Superior temporal gyrus (tissue), 1 donor: ENCODE data around the gene ARF4.
"Not testable (repeated sequence)": the region's sequence is repeated elsewhere in the genome, so short reads cannot be mapped to it uniquely, and the experiment has no call there.

Experiments
- DNase-seq: peaks from one replicate; pipeline ENCODE4 v3.0.0-alpha.2; 2016; ENCODE audit errors: extremely low spot score

Gene ARF4

DNA sequence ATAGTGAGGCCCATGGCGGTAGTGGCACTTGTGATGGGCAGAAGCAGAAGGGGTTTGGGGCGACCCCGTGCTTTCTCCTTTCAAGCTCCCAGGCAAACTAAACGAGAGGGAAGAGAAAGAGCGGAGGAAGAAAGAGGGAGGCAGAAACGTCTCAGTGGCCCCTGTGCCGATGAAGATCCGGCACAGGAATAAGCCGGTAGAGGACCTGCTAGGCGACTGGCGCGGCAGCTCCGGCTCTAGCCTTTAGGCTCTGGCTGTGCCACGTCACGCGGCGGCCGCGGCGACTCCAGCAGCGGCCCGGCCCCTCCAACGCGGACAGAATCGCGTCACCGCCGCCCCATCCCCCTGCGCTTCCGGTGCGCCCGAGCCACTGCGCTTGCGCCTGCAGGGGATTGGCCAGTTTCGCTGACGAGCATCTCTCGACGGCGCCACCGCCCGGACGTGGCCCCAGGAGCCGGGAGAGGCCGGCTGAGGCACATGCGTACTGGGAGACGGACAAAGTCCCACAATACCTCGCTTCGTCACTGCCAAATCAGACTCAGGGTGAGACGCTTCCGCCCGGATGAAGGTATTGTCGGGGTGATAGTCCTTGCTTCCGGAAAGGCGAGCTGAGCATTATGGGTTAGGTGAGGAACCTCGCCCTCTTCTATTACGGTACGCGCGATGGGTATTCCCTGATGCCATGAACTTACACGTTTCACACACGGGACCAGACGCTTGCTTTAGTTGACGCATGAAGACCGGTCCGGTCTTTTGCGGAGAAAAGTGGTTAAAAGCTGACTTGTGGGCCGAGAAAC, at the start of gene ARF4:
Gene ARF4 (minus strand): TSS at position 218 of the 797 bp plus-strand sequence. CDS start 204 bp downstream, at position 14.
- DNase-seq, result peak; percentile 99

GRCh38 chr3:57646723-57647122, 49.6 kb upstream of the ARF4 start:
- DNase-seq, result no peak

DNA sequence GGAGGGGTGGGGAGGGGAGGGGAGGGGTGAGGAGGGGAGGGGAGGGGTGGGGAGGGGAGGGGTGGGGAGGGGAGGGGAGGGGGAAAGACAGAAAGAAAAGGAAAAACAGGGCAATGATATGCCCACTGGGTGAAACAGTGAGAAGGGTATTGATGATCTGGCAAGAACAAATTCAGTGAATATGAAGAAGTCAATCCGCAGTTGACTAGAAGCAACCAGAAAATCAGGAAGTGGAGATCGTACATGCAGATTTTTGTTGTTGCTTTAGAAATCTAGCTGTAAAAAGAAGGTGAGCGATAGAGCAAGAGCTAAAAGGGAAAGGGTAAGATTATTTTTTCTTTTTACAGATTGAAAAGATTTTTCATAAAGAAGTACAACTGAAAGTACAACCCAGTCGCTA, 47.6 kb upstream of the ARF4 start:
- DNase-seq, result no peak

DNA sequence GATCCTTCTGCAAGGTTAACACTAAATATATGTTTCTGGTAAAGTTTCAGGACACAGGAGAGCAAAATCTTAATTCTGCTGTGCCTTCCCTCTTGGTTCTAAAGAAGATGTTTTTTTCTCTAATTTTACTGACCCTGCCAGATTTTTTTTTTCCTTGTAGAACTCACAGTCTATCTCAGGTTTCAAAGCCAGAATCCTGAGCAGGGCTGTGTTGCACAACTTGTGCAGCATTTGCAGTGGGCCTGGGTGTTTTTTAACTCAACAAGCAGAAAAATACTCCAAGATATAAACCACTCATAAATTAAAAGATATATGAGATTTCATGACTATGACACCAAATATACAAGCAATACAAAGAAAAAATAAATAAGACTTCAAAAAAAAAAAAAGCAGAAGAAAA, 40.2 kb upstream of the ARF4 start:
- DNase-seq, result no peak

DNA sequence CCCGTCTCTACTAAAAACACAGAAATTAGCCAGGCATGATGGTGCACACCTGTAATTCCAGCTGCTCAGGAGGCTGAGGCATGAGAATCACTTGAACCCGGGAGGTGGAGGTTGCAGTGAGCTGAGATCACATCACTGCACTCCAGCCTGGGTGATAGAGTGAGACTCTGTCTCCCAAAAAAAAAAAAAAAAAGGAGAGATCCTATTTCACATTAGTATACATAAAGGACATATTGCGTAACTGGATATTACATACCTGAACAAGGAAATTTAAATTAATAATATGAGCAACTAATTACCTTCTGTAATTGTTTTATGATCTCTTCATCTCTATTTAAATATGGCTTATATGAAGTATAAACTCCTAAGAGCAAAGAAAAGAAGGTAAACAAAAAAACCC, 37.1 kb upstream of the ARF4 start:
- not testable (repeated sequence) for DNase-seq

- peak; percentile 80 for DNase-seq
Observed at GRCh38 chr3:57627976-57628375, 30.8 kb upstream of the ARF4 start.

DNA sequence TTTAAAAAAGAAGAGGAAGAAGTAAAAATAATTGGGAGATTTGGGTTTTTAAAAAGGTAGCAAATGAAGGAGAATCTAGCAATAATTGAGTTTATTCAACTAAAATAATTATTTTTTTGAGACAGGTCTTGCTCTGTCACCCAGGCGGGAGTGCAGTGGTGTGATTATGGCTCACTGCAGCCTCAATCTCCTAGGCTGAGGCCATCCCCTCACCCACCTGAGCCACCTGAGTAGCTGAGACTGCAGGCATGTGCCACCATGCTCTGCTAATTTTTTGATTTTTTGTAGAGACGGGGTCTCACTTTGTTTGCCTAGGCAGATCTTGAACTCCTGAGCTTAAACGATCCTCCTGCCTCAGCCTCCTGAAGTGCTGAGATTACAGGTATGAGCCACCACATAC, 27.7 kb upstream of the ARF4 start:
- no peak for DNase-seq

DNA sequence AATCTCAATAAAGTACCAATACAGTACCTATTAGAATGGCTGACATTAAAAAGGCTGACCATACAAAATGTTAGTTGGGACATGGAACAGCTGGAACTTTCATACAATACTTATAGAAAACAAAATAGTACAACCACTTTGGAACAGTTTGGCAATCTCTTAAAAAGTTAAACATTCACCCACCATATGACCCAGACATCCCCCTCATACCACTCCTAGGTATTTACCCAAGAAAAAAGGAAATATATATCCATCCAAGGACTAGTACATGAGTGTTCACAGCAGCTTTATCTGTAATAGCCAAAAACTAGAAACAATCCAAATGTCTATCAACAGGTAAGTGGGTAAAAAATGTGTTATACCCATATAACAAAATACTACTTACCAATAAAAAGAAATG, 25.2 kb upstream of the ARF4 start:
- DNase-seq, result no peak

DNA sequence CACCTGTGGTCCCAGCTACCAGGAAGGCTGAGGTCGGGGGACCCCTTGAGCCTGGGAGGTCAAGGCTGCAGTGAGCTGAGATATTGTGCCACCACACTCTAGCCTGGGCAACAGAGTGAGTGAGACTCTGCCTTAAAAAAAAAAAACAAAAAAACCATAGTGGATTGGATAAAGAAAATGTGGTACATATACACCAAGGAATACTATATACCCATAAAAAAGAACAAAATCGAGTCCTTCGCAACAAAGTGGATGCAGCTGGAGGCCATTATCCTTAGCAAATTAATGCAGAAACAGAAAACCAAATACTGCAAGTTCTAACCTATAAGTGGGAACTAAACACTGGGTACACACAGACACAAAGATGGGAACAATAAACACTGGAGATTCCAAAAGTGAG, 20.6 kb upstream of the ARF4 start:
- no peak for DNase-seq

- no peak for DNase-seq
Observed at GRCh38 chr3:57616233-57616632, 19.1 kb upstream of the ARF4 start.

DNA sequence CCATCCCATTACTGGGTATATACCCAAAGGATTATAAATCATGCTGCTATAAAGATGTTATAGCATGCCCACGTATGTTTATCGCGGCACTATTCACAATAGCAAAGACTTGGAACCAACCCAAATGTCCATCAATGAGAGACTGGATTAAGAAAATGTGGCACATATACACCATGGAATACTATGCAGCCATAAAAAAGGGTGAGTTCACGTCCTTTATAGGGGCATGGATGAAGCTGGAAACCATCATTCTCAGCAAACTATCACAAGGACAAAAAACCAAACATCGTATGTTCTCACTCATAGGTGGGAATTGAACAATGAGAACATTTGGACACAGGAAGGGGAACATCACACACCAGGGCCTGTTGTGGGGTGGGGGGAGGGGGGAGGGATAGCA, 14.7 kb upstream of the ARF4 start:
- not testable (repeated sequence) for DNase-seq

GRCh38 chr3:57605683-57606082, 8.5 kb upstream of the ARF4 start:
- no peak for DNase-seq

DNA sequence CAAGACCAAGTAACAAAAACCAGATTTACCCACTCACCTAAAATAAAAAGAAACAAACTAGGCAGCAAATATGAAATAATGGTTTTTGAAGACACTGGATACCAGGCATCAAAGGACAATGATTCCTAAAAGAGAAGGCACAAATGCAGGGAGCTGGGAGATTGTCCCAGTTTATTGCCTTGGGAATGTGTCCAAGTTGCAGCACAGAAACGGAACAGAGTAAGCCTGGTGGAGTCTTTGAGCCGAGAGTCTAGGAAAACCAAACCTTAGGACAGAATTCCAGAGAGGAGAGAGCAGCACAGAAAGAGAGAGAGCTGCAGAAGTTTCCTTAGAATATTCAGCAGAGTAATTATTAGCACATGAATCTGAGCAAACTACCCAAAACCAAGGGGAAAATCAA, 7.8 kb upstream of the ARF4 start:
- DNase-seq, result no peak

- no peak for DNase-seq
Observed at GRCh38 chr3:57600195-57600594, 3.1 kb upstream of the ARF4 start.

- DNase-seq, result no peak
Observed at GRCh38 chr3:57598765-57599360, 1.7 kb upstream of the ARF4 start.

DNA sequence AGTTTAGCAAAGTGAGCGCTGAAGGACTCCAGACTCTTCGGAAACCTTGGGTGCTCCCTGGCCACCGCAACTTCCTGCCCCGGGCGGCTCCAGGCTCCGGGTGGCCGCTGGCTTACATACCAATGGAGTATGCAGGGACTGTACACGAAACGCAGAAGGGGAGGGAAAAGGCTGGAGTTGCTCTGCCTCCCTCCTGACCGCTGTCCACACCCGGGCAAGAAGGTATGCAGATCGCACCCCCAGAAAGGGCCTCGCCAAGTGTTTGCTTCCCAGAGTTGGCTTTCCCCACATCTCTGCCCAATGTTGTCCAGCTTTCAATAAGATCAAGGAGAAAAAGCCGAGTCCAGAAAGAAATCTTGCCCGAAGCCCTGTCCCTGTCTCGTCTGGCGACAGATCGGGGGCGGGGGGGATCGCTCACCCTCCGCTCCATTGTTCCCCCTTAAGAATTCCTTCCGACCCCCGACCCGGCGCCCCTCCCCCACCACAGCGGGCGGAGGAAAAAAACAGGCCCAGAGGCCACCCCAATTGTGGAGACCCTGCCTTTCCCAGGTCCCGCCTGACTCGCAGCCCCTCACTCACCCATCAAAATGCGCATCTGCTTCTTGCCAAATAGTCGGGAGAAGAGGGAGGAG, 533 bp downstream of the ARF4 start:
- peak; percentile 41 for DNase-seq

- no peak for DNase-seq
Observed at GRCh38 chr3:57594576-57594975, 2.6 kb downstream of the ARF4 start.

GRCh38 chr3:57594144-57594543, 3.0 kb downstream of the ARF4 start:
- no peak for DNase-seq

DNA sequence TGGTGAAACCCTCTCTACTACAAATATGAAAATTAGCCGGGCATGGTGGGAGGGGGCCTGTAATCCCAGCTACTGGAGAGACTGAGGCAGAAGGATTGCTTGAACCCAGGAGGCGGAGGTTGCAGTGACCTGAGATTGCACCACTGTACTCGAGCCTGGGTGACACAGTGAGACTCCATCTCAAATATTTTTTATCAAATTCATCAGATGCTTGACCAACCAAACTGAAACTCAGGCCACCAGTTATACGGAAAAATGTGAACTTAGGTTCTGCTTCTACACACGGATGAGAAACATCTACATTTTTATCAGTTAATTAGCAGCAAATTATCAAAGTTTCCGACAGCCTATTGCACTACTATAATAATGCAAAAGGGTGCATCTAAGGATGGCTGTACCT, 4.8 kb downstream of the ARF4 start:
- DNase-seq, result no peak

DNA sequence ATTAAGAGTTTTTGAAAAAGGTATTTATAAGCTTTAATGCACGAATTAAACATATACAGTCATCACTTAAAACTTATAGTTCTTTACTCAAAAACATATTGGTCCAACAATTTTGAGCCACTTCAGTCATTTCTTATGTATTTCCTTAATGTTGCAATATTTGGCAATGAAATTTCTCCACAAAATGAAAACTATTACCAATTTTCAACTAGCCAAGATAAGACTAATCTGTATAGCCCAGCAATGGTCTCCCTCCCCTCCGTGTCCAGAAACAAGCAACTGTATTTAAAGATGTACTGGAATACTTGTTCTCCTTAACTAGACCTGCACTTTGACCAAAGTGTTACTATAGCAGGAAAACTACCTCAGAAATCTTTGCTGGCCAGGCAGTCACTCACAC, 9.2 kb downstream of the ARF4 start:
- no peak for DNase-seq

GRCh38 chr3:57586778-57587177, 10.4 kb downstream of the ARF4 start:
- DNase-seq, result no peak

DNA sequence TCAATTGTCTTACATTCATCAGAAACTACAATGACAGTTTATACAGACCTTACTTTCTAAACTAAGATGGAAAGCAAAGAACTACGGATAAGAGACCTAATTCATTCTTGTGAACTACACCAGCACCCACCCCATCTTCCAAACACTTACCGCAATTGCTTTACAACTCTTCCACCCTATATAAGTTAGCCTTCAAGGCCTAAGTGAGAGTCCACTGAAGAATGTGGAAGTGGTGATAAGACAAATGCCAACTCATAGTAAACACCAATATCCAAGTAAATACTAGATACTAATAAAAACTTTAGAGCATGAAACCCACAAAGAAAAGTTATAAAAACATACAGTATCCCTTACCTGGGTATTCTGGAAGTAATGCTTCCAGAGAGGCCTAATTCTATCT, 13.6 kb downstream of the ARF4 start:
- DNase-seq, result no peak
